ENCODE data around the gene FLNB.
"Not testable (repeated sequence)": the region's sequence is repeated elsewhere in the genome, so short reads cannot be mapped to it uniquely, and the experiment has no call there.

FLNB gene

DNA sequence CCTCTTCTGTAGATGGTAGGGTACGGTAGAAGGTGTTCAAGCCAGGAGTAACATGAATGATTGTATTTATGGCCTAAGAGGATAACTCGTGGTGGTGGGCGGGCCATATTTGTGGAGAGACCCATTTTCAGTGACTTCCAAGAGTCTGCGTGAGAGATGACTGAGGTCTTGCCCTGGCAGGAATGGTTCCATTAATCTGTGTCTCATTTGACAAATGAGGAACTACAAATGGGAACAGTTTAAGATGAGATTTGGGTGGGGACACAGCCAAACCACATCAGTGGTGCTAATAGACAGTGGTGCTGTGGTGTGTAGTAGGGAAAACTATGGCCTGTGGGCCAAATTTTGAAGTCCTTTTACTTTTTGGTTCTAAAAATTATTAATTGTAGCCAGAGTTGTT is 47.1 kb downstream of the FLNB start:
- no peak for DNase-seq

DNA sequence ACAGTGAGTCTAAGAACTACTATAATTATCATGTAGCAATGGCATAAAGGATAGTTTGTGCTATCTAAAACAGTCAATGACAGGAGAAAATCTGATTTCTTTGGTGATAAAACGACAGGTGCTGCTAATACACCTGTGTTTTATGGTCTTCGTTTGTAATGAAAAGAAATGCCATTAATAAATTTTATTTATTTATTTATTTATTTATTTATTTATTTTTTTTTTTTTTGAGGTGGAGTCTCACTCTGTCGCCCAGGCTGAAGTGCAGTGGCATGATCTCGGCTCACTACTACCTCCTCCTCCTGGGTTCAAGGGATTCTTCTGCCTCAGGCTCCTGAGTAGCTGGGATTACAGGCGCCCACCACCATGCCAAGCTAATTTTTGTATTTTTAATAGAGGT is 47.7 kb downstream of the FLNB start:
- DNase-seq, result not testable (repeated sequence)

DNA sequence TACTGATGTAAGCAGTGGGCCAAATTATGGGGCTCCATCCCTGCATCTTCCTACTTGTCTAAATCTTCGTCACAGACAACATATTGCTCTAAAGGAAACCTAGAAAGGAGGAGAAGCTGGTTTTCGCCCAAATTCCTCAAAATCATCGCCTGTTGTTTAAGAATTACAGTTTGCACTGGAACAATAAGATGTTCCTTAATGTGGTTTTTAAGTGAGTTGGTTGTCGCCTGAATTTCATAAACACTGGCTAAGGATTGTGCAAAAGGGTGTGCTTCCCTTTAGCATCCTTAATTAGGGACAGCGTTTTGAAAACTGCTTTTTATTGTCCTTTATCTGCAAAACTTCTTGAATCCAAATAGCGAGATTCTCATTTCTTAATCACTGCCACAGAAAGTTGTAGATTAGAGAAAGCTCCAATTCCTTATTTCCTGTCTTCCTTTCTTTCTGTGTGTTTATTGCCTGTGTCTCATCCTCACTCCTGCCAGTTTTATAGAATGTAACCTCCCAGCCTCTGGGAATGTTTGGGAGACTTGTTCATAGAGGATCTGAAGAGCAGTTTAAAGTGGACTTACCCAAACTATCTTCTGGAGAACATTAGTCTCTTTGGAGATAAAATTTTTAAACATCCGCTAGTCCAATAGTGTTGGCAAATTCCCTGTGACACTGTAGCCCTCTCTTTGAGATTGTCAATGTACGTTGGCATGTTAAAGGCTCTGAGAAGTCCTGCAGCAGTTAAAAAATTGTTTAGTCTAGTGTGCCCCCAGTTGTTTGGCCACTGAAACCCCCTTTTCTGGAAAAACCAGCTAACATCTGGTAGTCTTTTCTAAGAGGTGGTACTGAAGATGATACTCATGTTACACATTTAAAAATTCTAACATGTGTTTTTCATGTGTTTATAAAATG is 50.4 kb downstream of the FLNB start:
- no peak for DNase-seq

GRCh38 chr3:58059349-58060321 is 51.4 kb downstream of the FLNB start:
- no peak for DNase-seq

DNA sequence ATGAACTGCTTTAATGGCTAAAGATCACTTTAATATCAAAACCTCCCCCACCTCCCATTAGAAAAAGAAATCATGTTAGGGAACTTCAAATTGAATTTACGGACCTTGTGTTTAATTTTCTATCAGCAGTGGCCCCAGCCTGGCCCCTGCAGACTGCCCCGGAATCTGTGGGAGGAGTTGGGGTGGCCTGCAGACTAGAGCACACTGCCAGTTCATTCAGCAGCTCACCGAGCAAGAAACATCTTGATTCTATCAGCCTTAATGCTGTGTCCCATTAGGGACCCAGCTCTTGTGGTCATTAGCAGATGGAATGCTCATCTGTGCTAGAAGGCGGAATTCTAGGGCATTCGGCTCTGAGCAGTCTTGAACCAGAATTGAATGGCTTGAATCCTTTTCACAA is 54.2 kb downstream of the FLNB start:
- DNase-seq, result peak; percentile 52

- DNase-seq, result no peak
Observed at GRCh38 chr3:58063022-58063815, 55.0 kb downstream of the FLNB start.

DNA sequence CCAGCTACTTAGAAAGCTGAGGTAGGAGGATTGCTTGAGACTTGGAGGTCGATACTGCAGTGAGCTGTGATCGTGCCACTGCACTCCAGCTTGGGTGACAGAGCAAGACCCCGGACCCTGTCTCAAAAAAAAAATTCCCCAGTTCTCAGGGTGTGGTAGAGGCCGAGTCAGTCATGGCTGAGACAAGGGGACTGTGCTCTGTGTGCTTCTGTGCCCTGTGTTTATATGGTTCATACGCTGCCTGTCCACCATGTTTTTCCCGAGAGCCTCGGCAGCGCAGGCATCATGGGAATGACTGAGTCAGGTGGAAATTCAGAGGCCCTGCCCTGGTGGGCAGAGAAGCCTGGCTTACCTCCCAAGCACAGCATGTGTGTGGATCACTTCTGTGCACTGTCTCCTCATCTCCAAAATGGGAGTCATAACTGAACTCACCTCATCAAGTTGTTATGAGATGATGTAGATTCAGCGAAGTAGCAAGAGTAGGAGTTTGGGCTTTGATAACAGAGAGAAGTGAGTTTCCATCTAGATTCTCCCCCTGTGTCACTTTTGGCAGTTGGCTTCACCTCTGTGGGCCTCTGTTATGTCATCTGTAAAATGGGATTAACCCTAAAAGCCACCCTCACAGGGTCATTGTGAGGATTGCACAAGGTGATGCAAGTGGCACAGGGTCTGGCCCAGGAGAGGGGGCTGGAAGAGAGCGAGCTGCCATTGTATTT is 56.9 kb downstream of the FLNB start:
- DNase-seq, result no peak

DNA sequence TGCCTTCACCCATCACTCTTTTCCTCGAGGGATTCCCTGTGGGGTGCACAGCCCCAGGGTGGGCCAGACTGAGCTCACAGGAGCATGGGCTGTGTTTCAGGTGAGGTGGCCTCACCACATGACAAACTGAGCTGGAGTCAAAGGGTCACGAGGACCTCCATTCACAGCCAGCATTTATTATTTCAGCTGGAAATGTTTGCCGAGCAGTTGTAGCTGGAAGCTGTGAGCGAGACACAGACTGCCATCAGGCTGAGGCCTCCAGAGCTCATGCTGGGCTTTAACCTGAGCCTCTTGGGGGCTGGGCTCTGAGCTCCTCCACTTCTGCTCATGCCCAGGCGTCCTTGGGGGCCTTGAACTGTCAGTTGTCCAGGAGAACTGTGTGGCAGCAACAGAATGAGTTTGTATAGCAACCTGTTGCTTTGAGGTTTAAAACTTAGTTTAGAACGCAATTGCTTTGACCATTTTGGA is 57.5 kb downstream of the FLNB start:
- no peak for DNase-seq

GRCh38 chr3:58066842-58067241 is 58.6 kb downstream of the FLNB start:
- no peak for DNase-seq

- DNase-seq, result no peak
Observed at GRCh38 chr3:58068122-58068809, 60.0 kb downstream of the FLNB start.

GRCh38 chr3:58071480-58071971 is 63.3 kb downstream of the FLNB start:
- DNase-seq, result no peak

- DNase-seq, result no peak
Observed at GRCh38 chr3:58072052-58072762, 64.0 kb downstream of the FLNB start.

- no peak for DNase-seq
Observed at GRCh38 chr3:58072763-58073130, 64.5 kb downstream of the FLNB start.

DNA sequence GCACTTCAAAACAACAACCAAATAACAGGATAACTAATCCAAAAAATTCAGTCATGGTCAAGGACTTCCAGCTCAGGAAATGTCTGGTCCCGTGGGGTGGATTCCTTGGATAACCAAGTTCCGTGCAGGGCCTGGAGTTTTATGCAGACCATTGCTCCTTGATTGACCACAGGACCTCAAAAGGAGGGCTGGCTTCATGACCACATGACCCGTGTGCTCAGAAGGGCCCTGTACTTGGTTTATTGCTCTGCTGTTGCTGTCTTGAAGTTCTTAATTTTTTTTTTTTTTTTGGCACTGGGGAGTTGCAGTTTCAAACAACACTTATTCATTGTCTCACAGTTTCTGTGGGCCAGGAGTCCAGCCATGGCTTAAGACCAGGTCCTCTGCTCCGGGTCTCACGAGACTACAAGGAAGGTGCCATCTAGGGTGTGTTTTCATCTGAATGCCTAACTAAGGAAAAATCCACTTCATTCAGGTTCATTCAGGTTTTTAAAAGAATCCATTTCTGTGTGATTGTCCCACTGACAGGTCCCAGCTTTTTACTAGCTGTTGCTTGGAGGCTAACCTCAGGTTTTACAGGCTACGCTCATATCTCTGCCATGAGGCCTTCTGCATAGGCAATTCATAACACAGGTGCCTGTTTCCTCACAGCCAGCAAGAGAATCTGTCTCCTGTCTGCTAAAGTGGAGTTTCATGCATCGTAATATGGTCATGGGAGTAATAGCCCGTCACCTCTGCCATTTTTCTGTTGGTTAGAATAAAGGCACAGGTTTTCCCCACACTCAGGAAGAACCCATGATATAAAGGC is 65.3 kb downstream of the FLNB start:
- DNase-seq, result no peak

GRCh38 chr3:58074116-58074715 is 66.0 kb downstream of the FLNB start:
- DNase-seq, result no peak

GRCh38 chr3:58074997-58075396 is 66.8 kb downstream of the FLNB start:
- DNase-seq, result no peak

DNA sequence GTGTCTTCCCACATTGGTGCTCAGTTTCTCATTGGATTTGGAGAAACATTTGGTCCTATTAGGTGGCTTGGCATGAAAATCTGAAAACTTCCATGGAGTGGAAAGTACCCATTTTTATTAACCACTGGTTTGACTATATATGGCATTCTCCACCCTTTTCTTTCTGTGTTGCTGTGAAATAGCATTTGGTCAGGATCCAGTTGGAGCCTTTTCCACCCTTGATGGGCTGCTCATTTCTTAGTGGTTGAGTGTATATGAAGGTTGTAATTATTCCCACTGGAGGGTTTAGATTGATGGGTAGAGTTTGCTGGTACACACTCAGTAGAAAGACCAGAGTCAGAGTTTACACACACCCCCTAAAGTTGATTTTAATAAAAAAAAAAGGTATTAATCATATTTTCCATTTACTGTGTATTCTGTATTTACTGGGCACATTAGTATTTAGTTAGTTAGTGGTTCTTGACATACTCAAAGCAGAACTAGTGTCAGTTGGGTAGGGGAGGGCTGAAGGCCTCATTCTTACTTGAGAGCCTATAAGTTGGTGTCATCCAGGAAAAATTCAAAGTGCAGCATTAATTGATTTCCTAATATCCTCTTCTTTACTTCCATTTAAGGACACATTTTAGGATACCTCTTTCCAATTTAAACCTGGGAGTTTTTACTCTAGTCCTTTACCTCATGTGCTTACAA is 69.5 kb downstream of the FLNB start:
- DNase-seq, result no peak

- DNase-seq, result no peak
Observed at GRCh38 chr3:58078610-58079009, 70.4 kb downstream of the FLNB start.

DNA sequence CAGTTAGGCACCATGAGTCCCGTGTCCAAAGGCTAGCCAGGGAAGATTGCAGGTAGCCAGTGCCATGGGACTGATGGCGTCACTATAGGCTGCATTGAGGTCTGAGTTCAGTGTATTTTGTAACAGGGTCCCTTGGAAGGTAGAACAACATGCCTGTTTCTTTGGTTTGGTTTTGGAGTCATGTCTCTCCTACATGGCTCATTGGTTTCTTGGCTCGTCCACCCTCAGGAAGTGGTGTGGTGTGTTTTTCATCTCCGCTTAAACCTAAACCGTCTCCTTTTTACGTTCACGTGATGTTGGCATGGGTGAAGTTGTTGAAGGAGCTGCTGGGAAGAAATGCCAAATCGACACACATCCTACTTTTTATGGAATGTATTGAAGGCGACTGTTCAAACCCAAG is 71.6 kb downstream of the FLNB start:
- no peak for DNase-seq

Data from retina (tissue), 1 donor.